Fibroblast of lung (primary cell): ENCODE results near the gene ZNF226. TPM values are rescaled to one million over a fixed set of nuclear protein-coding genes. Genes with fewer than 3 reads are reported as not detected.

ENCODE experiments used
- DNase-seq, 2 donors: peaks; one replicate each; pipeline versions ENCODE4 v3.0.0 to v3.0.0-alpha.2; 2010; ENCODE audit warnings: low read depth in 2 of 2
- H2AFZ ChIP-seq: 2 replicates; pipeline ENCODE4 v1.5.1; 2012; ENCODE audit warnings: low read length, control low read depth, inconsistent platforms
- H3K27ac ChIP-seq: 2 replicates; pipeline ENCODE4 v1.5.1; 2011; ENCODE audit warnings: low read length, control low read depth; ENCODE audit not compliant: insufficient read depth
- H3K27me3 ChIP-seq: 2 replicates; pipeline ENCODE4 v1.5.1; 2011; ENCODE audit warnings: mild to moderate bottlenecking, low read length; ENCODE audit not compliant: control insufficient read depth, insufficient read depth
- H3K36me3 ChIP-seq: 2 replicates; pipeline ENCODE4 v1.5.1; 2011; ENCODE audit warnings: low read length; ENCODE audit not compliant: control insufficient read depth, insufficient read depth
- H3K4me1 ChIP-seq: 2 replicates; pipeline ENCODE4 v1.5.1; 2011; ENCODE audit warnings: low read length; ENCODE audit not compliant: control insufficient read depth, insufficient read depth; ENCODE audit errors: extremely low read depth
- H3K4me2 ChIP-seq: 2 replicates; pipeline ENCODE4 v1.5.1; 2011; ENCODE audit warnings: low read length, control low read depth; ENCODE audit not compliant: insufficient read depth; ENCODE audit errors: extremely low read depth
- H3K4me3 ChIP-seq, 4 experiments: fragments of 200-600 bp in 1 of 4; sonication (generic) in 1 of 4; replicated peaks in 1 of 4; 2 replicates each; pipeline ENCODE4 v1.5.1; 2011 to 2016; ENCODE audit warnings: low read length in 4 of 4, low read depth in 3 of 4, mild to moderate bottlenecking in 3 of 4, control low read depth in 2 of 4, inconsistent platforms in 1 of 4, mixed read lengths in 1 of 4; ENCODE audit not compliant: insufficient read depth in 1 of 4; ENCODE audit errors: control extremely low read depth in 1 of 4
- H3K79me2 ChIP-seq: 2 replicates; pipeline ENCODE4 v1.5.1; 2012; ENCODE audit warnings: mild to moderate bottlenecking, low read length, inconsistent platforms; ENCODE audit not compliant: control insufficient read depth, insufficient read depth
- H3K9ac ChIP-seq: 2 replicates; pipeline ENCODE4 v1.5.1; 2011; ENCODE audit warnings: mild to moderate bottlenecking, low read length, control low read depth; ENCODE audit not compliant: insufficient read depth
- H3K9me3 ChIP-seq: 2 replicates; pipeline ENCODE4 v1.5.1; 2012; ENCODE audit warnings: low read depth, low read length; ENCODE audit not compliant: control insufficient read depth, insufficient read depth
- H4K20me1 ChIP-seq: 2 replicates; pipeline ENCODE4 v1.5.1; 2011; ENCODE audit warnings: low read length; ENCODE audit not compliant: control insufficient read depth, insufficient read depth; ENCODE audit errors: extremely low read depth
- EZH2 ChIP-seq: IDR thresholded peaks from 2 replicates; pipeline ENCODE4 v1.5.1; 2012; ENCODE audit warnings: low read length, control low read depth, mild to moderate bottlenecking; ENCODE audit errors: missing control alignments
- polyA plus RNA-seq, 2 donors: library from polyadenylated mRNA; depleted of rRNA in 1 of 2; stranded (reverse) in 1 of 2; unstranded in 1 of 2; fragments of >200 nt; gene quantifications; 2 replicates each; pipeline ENCODE4 v1.2.1, GENCODE V29; 2011 to 2012; ENCODE audit warnings: missing spikeins in 1 of 2
- total RNA-seq: library from RNA; depleted of rRNA; stranded (reverse); fragments of >200 nt; gene quantifications from 2 replicates; pipeline ENCODE4 v1.2.1, GENCODE V29; 2014
- TF ChIP-seq, protein P1 (sequence below), 2 donors: IDR thresholded peaks in 1 of 2; conservative IDR thresholded peaks in 1 of 2; 1 replicate in 1 of 2; 2 replicates in 1 of 2; pipeline ENCODE4 v1.5.1; 2011 to 2012; ENCODE audit warnings: low read length in 2 of 2, control low read depth in 1 of 2, inconsistent platforms in 1 of 2, low read depth in 1 of 2, mild to moderate bottlenecking in 1 of 2

ZNF226 gene
- total and polyA plus RNA-seq, 2 donors (not counting 1 experiment from before 2014, with no cell fraction given) = 21.4 to 30.7 TPM

DNA sequence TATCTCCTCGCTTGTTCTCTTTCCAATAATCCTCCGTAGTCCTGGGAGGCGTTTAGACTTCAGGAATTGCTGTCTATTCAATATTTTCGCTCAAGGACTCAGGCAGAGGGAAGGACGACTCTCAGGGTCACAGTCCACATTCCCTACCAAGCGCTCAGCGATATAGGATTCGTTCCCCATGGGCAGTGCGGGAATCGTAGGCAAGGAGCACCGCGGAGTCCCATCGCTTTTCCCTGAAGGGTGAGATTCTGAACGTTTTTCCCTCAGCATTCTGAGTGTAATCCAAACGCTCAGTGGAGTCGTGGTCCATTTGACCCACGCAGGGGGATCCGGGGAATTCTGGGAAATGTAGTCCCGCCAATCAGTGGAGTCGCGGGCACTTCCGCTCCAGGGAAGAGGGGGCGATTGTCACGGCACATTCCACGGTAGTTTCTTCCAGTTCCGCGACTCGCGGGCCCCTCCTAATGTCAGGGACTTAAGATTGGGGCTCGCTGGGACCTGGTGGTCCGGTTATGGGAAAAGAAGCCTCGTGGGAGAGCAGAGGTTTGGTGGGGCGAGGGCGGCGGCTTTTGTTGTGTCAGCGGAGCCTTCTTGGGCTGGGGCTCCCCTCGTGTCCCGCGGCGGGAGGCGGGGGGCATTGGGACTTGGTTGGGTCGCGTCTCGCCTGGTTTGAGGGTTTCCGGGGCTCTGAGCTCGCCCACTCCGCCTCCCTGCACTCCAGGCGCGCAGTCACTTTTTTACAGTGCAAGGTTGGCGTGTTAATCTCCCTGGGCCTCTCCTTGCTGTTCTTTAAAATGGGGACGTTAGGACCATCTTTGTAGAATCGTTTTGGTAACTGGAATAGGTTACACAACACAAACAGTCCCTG, 23.5 kb upstream of the ZNF226 start, which contains the start of gene ZNF234:
Gene ZNF234 (plus strand): TSS at position 364 of the 868 bp plus-strand sequence. CDS start 3,079 bp downstream, outside the sequence.
- H3K79me2 ChIP-seq = peaks cover 8% of the 10 kb centered on the region
- peak within 1 kb of the TSS; percentile 60 for H3K9ac ChIP-seq
- peaks cover 2% of the 10 kb centered on the region for H3K4me1 ChIP-seq
- no peaks in the 10 kb centered on the region for H3K9me3 ChIP-seq
- H3K36me3 ChIP-seq = peaks cover 1% of the 10 kb centered on the region
- TF ChIP-seq, protein P1, sequence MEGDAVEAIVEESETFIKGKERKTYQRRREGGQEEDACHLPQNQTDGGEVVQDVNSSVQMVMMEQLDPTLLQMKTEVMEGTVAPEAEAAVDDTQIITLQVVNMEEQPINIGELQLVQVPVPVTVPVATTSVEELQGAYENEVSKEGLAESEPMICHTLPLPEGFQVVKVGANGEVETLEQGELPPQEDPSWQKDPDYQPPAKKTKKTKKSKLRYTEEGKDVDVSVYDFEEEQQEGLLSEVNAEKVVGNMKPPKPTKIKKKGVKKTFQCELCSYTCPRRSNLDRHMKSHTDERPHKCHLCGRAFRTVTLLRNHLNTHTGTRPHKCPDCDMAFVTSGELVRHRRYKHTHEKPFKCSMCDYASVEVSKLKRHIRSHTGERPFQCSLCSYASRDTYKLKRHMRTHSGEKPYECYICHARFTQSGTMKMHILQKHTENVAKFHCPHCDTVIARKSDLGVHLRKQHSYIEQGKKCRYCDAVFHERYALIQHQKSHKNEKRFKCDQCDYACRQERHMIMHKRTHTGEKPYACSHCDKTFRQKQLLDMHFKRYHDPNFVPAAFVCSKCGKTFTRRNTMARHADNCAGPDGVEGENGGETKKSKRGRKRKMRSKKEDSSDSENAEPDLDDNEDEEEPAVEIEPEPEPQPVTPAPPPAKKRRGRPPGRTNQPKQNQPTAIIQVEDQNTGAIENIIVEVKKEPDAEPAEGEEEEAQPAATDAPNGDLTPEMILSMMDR (conservative IDR thresholded peaks at IDR 0.05 in 1 of 2, IDR thresholded peaks at IDR 0.05 in 1 of 2; ENCODE audit: low read depth in 1 of 2, low read length in 2 of 2) = no peak
- TF ChIP-seq EZH2 = no peak
- peak within 1 kb of the TSS; percentile 85 to 96 (median 88) for H3K4me3 ChIP-seq
- H2AFZ ChIP-seq = peak within 1 kb of the TSS; percentile 99
- DNase-seq = peak; percentile 83 to 86
- H3K27me3 ChIP-seq = no peaks in the 10 kb centered on the region
- no peaks in the 10 kb centered on the region for H4K20me1 ChIP-seq
- peak within 1 kb of the TSS; percentile 72 for H3K27ac ChIP-seq
- H3K4me2 ChIP-seq = peak within 1 kb of the TSS; percentile 99

DNA sequence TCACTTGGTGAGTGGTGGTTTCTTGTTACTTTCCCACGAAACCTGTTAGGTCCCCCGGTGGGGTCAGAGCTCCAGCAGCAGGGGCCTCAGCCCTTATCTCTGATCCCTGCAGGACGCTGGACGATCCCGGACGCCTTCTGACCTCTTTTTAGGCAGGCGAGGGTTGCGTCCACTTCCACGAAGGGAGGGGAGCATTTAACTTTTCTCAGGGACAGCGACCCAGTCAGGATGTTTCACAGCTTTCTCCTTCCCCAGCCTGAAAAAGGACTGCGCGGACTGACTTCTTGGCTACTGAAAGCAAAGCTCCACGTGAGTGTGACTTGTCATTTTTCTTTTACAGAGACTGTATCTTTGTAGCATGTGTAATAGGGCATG, 22.9 kb upstream of the ZNF226 start:
- Histone ChIP-seq H3K36me3 (peaks cover 1% of the 10 kb centered on the region), H3K79me2 (peaks cover 8% of the 10 kb centered on the region), H3K9ac (peak overlapping the region; percentile 45), H3K9me3 (no peaks in the 10 kb centered on the region), H2AFZ (peak overlapping the region; percentile 99), H3K27ac (peak overlapping the region; percentile 72), H4K20me1 (no peaks in the 10 kb centered on the region), H3K27me3 (no peaks in the 10 kb centered on the region), H3K4me2 (peak overlapping the region; percentile 99), H3K4me3 (peak overlapping the region; percentile 85 to 96 (median 88)), H3K4me1 (peaks cover 2% of the 10 kb centered on the region)
- DNase-seq = peak; percentile 44
- TF ChIP-seq, protein P1 (conservative IDR thresholded peaks at IDR 0.05 in 1 of 2, IDR thresholded peaks at IDR 0.05 in 1 of 2; ENCODE audit: low read depth in 1 of 2, low read length in 2 of 2) = no peak
- no peak for TF ChIP-seq EZH2

DNA sequence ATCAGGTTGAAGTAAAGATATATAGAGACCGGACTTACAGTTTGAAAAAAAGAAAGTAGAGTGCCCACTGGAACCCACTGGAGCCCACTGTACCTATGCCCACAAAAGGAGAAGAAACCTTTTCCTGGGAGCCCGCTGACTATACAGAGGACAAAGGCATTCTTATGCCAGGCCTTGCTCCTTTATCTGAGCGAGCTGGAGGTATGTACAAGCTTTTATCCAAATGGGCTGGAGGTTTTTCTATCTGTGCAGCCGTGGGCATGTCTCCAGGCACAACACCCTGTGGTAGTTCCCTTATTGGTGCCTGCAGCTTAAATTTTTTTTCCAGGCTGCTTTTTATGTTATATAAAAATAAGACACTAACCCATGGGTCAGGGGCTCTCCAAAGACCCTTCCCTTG, 15.1 kb upstream of the ZNF226 start:
- H3K79me2 ChIP-seq = no peaks in the 10 kb centered on the region
- H3K27me3 ChIP-seq = no peaks in the 10 kb centered on the region
- no peak for DNase-seq
- no peak overlapping the region for H2AFZ ChIP-seq
- H4K20me1 ChIP-seq = no peaks in the 10 kb centered on the region
- no peak overlapping the region for H3K27ac ChIP-seq
- TF ChIP-seq, protein P1 (conservative IDR thresholded peaks at IDR 0.05 in 1 of 2, IDR thresholded peaks at IDR 0.05 in 1 of 2; ENCODE audit: low read depth in 1 of 2, low read length in 2 of 2) = no peak
- no peak for TF ChIP-seq EZH2
- H3K9ac ChIP-seq = no peak overlapping the region
- H3K4me3 ChIP-seq = no peak overlapping the region
- H3K4me1 ChIP-seq = no peaks in the 10 kb centered on the region
- H3K4me2 ChIP-seq = no peak overlapping the region
- peaks cover 15% of the 10 kb centered on the region for H3K36me3 ChIP-seq
- H3K9me3 ChIP-seq = no peaks in the 10 kb centered on the region
